22Rv1 (cell line): ENCODE measurements around the gene TSPAN9.

Experiments
- CTCF ChIP-seq: fragments of 450-650 bp; IDR thresholded peaks from 2 replicates; pipeline ENCODE4 v1.5.1; 2017; ENCODE audit warnings: mild to moderate bottlenecking
- ZFX ChIP-seq: fragments of 450-650 bp; IDR thresholded peaks from 2 replicates; pipeline ENCODE4 v1.6.1; 2017; ENCODE audit warnings: antibody characterized with exemption, borderline replicate concordance

GRCh38 chr12:3315201-3315661, 238.1 kb downstream of the TSPAN9 start:
- TF ChIP-seq CTCF (no peak), ZFX (no peak)
